Suprapubic skin (tissue), 4 donors: ENCODE results near the gene CLDN12.

Source experiments
- POLR2A ChIP-seq, 2 donors: fragments of 450-650 bp; IDR thresholded peaks; one replicate each; pipeline ENCODE4 v1.6.1; 2017; ENCODE audit warnings: antibody characterized with exemption in 2 of 2, mild to moderate bottlenecking in 2 of 2, moderate library complexity in 2 of 2
- POLR2AphosphoS5 ChIP-seq, 3 donors: sonication (generic); formaldehyde crosslinking; IDR thresholded peaks; one replicate each; pipeline ENCODE4 v1.6.1; 2017; ENCODE audit warnings: antibody characterized with exemption in 3 of 3
- TF ChIP-seq, protein P1 (sequence below), 2 donors: fragments of 200-600 bp in 1 of 2; fragments of 450-650 bp in 1 of 2; sonication (generic) in 1 of 2; IDR thresholded peaks; one replicate each; pipeline ENCODE4 v1.5.1; 2016 to 2019; ENCODE audit warnings: antibody characterized with exemption in 2 of 2, mild to moderate bottlenecking in 1 of 2, moderate library complexity in 1 of 2

DNA sequence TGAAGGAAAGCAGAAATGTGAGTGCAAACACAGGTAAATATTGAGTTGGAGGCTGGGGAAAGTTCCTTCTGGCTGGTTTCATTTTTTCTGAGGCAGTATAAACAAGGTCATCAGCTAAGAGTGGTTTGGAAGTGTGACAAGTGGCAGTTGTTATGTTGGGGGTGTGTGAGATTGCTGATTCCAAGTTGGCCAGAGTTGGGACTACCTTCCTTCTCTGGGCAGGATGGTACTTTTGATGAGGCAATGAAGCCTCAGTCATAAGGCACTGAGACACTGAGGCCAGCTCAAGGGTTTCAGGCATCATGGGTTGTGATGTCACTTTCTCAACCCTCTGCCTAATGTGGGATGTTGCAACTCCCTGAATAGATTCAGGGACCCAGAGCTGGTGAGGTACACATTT, 58.0 kb downstream of the CLDN12 start:
- TF ChIP-seq, protein P1, sequence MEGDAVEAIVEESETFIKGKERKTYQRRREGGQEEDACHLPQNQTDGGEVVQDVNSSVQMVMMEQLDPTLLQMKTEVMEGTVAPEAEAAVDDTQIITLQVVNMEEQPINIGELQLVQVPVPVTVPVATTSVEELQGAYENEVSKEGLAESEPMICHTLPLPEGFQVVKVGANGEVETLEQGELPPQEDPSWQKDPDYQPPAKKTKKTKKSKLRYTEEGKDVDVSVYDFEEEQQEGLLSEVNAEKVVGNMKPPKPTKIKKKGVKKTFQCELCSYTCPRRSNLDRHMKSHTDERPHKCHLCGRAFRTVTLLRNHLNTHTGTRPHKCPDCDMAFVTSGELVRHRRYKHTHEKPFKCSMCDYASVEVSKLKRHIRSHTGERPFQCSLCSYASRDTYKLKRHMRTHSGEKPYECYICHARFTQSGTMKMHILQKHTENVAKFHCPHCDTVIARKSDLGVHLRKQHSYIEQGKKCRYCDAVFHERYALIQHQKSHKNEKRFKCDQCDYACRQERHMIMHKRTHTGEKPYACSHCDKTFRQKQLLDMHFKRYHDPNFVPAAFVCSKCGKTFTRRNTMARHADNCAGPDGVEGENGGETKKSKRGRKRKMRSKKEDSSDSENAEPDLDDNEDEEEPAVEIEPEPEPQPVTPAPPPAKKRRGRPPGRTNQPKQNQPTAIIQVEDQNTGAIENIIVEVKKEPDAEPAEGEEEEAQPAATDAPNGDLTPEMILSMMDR (IDR thresholded peaks at IDR 0.05), result no peak
- TF ChIP-seq POLR2A (IDR thresholded peaks at IDR 0.05), result no peak
- TF ChIP-seq POLR2AphosphoS5 (IDR thresholded peaks at IDR 0.05), result no peak
